Measurements from ENCODE around the gene WDHD1.
"Not testable (repeated sequence)": the region's sequence is repeated elsewhere in the genome, so short reads cannot be mapped to it uniquely, and the experiment has no call there.

WDHD1 gene

DNA sequence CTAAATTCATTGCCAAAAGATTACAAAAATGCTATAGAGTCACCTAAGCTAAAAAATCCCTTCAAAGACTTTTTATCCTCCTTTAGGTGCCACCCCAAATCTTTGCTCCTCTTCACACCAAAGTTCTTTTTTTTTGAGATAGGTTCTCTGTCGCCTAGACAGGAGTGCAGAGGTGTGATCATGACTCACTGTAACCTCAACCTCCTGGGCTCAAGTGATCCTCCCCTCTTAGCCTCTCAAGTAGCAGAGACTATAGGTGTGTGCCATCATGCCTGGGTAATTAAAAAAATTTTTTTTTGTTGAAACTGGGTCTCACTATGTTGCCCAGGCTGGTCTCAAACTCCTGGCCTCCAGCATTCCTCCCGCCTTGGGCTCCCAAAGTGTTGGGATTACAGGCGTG lies 47.9 kb downstream of the WDHD1 start:
- H3K27ac ChIP-seq: no peak overlapping the region
- TF ChIP-seq ZFX (IDR thresholded peaks at IDR 0.05) (no peak), CTCF (conservative IDR thresholded peaks at IDR 0.05) (no peak)

DNA sequence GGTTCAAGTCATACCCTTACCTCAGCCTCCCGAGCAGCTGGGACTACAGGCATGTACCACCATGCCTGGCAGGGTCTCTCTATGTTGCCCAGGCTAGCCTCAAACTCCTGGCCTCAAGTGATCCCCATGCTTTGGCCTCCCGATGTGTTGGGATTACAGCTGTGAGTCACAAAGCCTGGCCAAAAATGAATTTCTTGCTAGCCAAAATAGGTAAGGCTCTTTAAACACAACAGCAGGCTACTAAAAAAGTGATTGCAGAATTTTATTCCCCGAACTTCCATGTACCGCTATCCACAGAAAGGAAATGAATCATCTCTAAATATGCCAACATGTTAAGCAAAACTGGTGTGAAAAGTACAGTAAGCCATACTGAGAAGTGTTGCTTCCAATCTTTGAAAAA lies 50.6 kb downstream of the WDHD1 start:
- no peak for TF ChIP-seq ZFX (IDR thresholded peaks at IDR 0.05)
- no peak overlapping the region for H3K27ac ChIP-seq

GRCh38 chr14:54975856-54976255 lies 51.0 kb downstream of the WDHD1 start:
- no peak for TF ChIP-seq ZFX (IDR thresholded peaks at IDR 0.05)
- TF ChIP-seq CTCF (conservative IDR thresholded peaks at IDR 0.05): no peak
- no peak overlapping the region for H3K27ac ChIP-seq

DNA sequence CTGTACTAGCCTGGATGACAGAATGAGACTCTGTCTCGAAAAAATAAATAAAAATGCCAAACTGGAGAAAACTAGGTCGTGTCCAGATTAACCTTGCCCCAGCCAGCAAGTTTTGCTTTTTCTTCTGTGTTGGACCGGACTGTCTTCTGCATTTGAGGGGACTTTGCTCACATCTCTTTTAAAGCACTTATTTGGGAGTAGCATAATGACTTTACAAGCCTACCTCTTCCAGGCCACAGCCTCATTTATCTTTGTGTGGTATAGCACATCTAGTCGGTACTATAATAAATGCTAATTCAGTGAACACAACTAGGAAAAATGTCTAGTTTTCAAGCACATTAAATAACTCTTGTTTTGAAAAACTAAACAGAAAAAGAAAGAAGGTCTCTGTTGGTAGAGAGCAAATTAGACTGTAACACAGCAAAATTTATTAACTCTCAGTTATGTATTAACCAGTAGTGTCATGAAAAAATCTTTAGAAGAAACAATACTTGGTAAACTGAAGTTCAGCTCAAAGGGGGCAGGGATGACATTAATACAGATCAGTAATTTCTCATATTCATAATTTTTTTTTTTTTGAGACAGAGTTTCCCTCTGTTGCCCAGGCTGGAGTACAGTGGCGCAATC lies 52.0 kb downstream of the WDHD1 start:
- TF ChIP-seq ZFX (IDR thresholded peaks at IDR 0.05): no peak
- TF ChIP-seq CTCF (conservative IDR thresholded peaks at IDR 0.05): no peak
- H3K27ac ChIP-seq: no peak overlapping the region

DNA sequence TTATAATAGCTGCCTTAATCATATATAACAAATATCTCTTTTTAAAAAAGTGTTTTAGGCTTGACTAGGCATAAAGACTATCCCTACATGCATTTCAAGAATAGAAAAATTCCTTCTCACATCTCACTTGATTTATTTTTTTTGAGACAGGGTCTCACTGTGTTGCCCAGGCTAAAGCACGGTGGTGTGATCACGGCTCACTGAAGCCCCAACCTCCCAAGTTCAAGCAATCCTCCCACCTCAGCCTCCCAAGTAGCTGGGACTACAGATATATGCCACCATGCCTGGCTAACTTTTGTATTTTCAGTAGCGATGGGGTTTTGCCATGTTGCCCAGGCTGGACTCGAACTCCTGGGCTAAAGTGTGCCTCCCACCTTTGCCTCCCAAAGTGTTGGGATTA lies 59.4 kb downstream of the WDHD1 start:
- TF ChIP-seq ZFX (IDR thresholded peaks at IDR 0.05): no peak
- TF ChIP-seq CTCF (conservative IDR thresholded peaks at IDR 0.05): no peak
- H3K27ac ChIP-seq: no peak overlapping the region

DNA sequence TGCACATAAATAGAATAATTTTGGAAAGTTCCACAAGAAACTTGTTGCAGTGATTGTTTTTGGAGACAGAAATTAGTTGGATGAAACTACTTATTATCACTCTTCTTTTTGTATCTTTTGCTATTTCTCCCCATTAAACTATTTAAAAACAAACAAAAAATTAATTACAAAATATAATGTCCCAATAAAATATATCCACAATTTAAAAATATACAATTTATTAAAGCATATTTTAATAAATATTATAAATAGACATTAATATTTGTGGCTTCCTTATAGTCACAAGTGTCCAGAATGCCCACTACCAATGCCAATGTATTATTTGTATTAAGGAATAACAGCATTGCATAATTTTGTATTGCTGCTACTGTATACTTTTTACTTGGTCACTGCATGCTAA lies 71.8 kb downstream of the WDHD1 start:
- no peak for TF ChIP-seq ZFX (IDR thresholded peaks at IDR 0.05)
- no peak for TF ChIP-seq CTCF (conservative IDR thresholded peaks at IDR 0.05)
- no peak overlapping the region for H3K27ac ChIP-seq

DNA sequence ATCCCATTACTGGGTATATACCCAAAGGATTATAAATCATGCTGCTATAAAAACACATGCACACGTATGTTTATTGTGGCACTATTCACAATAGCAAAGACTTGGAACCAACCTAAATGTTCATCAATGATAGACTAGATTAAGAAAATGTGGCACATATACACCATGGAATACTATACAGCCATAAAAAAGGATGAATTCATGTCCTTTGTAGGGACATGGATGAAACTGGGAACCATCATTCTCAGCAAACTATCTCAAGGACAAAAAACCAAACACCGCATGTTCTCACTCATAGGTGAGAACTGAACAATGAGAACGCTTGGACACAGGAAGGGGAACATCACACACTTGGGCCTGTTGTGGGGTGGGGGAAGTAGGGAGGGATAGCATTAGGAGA lies 73.3 kb downstream of the WDHD1 start:
- H3K27ac ChIP-seq: not testable (repeated sequence)

DNA sequence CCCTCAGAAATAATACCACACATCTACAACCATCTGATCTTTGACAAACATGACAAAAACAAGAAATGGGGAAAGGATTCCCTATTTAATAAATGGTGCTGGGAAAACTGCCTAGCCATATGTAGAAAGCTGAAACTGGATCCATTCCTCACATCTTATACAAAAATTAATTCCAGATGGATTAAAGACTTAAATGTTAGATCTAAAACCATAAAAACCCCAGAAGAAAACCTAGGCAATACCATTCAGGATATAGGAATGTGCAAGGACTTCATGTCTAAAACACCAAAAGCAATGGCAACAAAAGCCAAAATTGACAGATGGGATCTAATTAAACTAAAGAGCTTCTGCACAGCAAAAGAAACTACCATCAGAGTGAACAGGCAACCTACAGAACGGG lies 74.1 kb downstream of the WDHD1 start:
- H3K27ac ChIP-seq: not testable (repeated sequence)

GRCh38 chr14:54947230-54947629 lies 79.7 kb downstream of the WDHD1 start:
- H3K27ac ChIP-seq: no peak overlapping the region
- TF ChIP-seq CTCF (conservative IDR thresholded peaks at IDR 0.05): no peak
- TF ChIP-seq ZFX (IDR thresholded peaks at IDR 0.05): no peak

All from C4-2B (cell line).